LNCAP (cell line): Measurements from ENCODE around the gene CNKSR2.

Source experiments
- TF ChIP-seq, protein P1 (sequence below): fragments of 450-650 bp; IDR thresholded peaks from 2 replicates; pipeline ENCODE4 v1.5.1; 2017; ENCODE audit warnings: mild to moderate bottlenecking

Gene CNKSR2

DNA sequence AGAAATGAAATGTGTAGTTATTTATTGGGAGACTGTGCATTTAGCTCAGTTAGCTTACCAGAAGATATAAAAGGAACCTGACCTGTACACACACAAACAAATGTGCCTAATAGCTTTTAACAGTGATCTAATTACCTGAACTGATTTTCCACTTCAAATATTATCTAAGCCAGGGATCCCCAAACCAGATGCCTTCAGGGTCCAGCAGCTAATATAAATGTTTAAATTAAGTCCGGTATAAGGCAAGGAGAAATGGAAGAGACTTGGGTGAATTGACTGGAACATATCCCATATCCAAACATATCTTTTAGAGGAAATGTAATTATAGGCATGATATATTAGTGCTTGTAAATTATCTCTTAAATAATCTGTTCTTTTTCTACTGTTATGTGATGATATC is 66.7 kb downstream of the CNKSR2 start:
- TF ChIP-seq, protein P1, sequence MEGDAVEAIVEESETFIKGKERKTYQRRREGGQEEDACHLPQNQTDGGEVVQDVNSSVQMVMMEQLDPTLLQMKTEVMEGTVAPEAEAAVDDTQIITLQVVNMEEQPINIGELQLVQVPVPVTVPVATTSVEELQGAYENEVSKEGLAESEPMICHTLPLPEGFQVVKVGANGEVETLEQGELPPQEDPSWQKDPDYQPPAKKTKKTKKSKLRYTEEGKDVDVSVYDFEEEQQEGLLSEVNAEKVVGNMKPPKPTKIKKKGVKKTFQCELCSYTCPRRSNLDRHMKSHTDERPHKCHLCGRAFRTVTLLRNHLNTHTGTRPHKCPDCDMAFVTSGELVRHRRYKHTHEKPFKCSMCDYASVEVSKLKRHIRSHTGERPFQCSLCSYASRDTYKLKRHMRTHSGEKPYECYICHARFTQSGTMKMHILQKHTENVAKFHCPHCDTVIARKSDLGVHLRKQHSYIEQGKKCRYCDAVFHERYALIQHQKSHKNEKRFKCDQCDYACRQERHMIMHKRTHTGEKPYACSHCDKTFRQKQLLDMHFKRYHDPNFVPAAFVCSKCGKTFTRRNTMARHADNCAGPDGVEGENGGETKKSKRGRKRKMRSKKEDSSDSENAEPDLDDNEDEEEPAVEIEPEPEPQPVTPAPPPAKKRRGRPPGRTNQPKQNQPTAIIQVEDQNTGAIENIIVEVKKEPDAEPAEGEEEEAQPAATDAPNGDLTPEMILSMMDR = no peak

DNA sequence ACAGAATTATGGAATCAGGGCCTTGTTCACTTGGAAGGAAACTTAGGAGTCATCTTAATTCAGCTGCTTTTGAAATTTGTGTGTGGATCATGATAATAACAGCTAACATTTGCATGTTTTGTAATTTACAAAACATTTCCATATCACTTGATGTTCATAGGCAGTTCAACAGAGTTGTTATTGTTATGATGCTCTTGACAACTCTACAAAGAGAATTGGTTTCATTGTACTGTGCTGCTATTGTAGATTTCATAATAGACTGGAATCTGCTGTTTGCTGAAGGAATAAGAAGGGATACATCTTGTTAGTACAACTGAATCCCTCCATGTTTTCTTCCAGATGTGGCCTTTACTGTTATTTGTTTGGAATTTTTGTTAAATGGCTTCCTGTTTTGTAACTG is 83.5 kb downstream of the CNKSR2 start:
- TF ChIP-seq, protein P1 = no peak

DNA sequence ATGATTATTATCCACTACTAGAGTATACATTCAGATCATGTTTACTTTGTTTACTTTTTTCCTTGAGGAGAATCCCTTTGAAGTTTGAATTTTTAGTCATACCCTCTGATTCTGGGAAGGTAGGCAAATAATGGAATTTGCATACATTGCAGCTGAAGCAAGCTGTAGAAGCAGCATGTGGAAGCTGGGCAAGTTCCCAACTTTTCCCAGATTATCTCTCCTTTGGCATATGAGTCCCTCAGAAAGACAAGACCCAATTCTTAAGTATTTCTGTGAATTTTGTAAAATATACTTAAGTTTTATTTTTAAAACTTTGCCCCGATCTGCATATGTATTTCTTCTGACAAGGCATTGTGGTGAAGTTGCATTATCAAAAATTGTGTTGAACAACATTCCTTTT is 94.9 kb downstream of the CNKSR2 start:
- TF ChIP-seq, protein P1 = no peak

DNA sequence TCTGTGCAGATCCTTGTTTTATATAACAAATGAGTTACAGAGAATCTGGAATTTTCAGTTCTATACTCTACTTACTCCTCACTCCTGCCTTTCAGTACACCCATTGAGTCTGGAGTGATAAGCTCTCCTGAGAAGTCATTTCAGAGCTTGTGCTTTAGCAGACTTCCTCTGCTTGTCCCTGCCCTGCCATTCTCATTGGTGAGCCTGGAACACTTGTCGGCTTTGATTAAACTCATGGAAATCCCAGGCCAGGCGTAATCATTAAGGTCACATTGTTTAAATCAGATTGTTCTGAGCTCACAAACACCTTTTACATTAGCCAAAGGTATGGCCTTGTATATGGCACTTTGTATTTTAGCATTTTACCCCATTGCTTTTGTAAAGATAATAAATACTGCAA is 102.7 kb downstream of the CNKSR2 start:
- TF ChIP-seq, protein P1 = no peak

DNA sequence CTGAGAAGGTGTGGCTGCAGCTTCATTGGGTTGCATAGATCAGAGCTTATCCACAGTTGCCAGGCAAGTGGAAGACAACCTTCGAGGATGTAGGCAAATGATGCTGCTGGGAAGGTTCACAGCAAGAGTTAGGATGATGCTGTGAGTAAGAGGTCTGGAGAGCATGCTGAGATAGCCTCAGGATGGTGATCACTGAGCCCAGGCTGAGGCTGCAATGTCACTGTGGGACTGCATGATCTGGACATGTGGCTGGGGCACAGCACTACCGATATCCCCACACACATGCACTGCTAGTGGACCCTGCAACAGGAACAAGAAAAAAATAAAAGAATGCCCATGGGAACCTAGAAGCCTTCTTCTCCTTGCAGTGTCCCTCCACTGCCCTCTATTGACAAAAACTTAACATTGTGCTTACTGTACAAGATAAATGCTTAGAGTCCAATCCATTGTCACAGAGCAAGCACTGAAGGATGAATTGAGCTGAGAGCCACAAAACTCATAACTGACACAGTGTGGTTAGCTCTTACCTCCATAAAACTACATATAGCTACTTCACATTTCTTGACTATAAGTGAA is 105.6 kb downstream of the CNKSR2 start:
- TF ChIP-seq, protein P1 = peak; percentile 57

DNA sequence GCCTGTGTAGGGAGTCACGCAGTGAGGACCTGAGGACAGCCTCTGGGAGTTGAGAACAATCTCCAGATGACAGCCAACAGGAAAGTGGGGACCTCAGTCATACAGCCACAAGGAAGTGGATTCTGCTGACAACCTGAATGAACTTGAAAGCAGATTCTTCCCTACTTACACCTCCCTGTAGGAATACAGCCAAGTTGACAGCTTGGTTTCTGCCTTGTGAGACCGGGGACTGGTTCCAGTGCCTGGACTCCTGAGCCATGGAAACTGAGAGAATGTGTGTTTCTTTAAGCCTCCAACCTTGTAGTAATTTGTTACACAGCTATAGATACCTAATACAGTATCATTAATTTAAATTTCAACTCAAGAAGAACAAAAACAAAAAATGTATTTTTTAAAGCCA is 107.5 kb downstream of the CNKSR2 start:
- TF ChIP-seq, protein P1 = no peak

DNA sequence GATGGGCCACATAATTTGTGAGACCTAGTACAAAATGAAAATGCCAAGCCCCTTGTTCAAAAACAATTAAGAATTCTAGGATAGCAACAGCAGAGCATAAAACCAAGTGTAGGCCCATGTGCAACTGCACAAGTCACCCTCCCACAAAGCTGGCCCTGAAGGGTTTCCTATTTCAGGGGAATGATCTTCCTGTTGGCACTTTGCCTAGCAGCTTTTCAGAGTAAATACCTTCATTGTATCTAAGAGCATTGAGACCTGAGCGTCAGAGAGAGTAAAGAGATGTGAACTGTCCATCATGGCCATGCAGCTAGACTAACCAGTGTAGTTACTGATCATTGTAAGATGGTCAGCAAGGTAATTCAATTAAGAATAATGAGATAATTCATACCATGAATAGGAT is 113.6 kb downstream of the CNKSR2 start:
- TF ChIP-seq, protein P1 = no peak

DNA sequence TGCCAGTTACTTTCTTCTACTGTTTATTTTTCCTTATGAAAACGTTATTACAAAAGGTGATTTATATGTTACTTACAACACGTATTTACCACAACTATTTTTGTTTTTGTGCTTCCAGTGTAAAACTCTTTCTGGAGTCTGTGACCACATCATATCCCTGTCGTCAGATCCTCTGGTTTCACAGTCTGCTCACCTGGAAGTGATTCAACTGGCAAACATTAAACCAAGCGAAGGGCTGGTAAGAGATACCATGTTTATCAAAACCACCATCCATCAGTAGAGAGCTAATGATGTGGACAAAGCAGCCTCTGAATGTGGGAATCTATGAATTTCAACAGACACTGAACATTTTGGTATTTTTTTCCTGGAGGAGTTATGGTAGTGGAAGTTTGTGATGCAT is 116.1 kb downstream of the CNKSR2 start:
- TF ChIP-seq, protein P1 = no peak
